Fibroblast of lung (primary cell): ENCODE results near the gene NEGR1. TPM values are rescaled to one million over a fixed set of nuclear protein-coding genes. Genes with fewer than 3 reads are reported as not detected.

ENCODE experiments used
- DNase-seq, 2 donors: peaks; one replicate each; pipeline versions ENCODE4 v3.0.0 to v3.0.0-alpha.2; 2010; ENCODE audit warnings: low read depth in 2 of 2
- H2AFZ ChIP-seq: 2 replicates; pipeline ENCODE4 v1.5.1; 2012; ENCODE audit warnings: low read length, control low read depth, inconsistent platforms
- H3K27ac ChIP-seq: 2 replicates; pipeline ENCODE4 v1.5.1; 2011; ENCODE audit warnings: low read length, control low read depth; ENCODE audit not compliant: insufficient read depth
- H3K27me3 ChIP-seq: 2 replicates; pipeline ENCODE4 v1.5.1; 2011; ENCODE audit warnings: mild to moderate bottlenecking, low read length; ENCODE audit not compliant: control insufficient read depth, insufficient read depth
- H3K36me3 ChIP-seq: 2 replicates; pipeline ENCODE4 v1.5.1; 2011; ENCODE audit warnings: low read length; ENCODE audit not compliant: control insufficient read depth, insufficient read depth
- H3K4me1 ChIP-seq: 2 replicates; pipeline ENCODE4 v1.5.1; 2011; ENCODE audit warnings: low read length; ENCODE audit not compliant: control insufficient read depth, insufficient read depth; ENCODE audit errors: extremely low read depth
- H3K4me2 ChIP-seq: 2 replicates; pipeline ENCODE4 v1.5.1; 2011; ENCODE audit warnings: low read length, control low read depth; ENCODE audit not compliant: insufficient read depth; ENCODE audit errors: extremely low read depth
- H3K4me3 ChIP-seq, 4 experiments: fragments of 200-600 bp in 1 of 4; sonication (generic) in 1 of 4; replicated peaks in 1 of 4; 2 replicates each; pipeline ENCODE4 v1.5.1; 2011 to 2016; ENCODE audit warnings: low read length in 4 of 4, low read depth in 3 of 4, mild to moderate bottlenecking in 3 of 4, control low read depth in 2 of 4, inconsistent platforms in 1 of 4, mixed read lengths in 1 of 4; ENCODE audit not compliant: insufficient read depth in 1 of 4; ENCODE audit errors: control extremely low read depth in 1 of 4
- H3K79me2 ChIP-seq: 2 replicates; pipeline ENCODE4 v1.5.1; 2012; ENCODE audit warnings: mild to moderate bottlenecking, low read length, inconsistent platforms; ENCODE audit not compliant: control insufficient read depth, insufficient read depth
- H3K9ac ChIP-seq: 2 replicates; pipeline ENCODE4 v1.5.1; 2011; ENCODE audit warnings: mild to moderate bottlenecking, low read length, control low read depth; ENCODE audit not compliant: insufficient read depth
- H3K9me3 ChIP-seq: 2 replicates; pipeline ENCODE4 v1.5.1; 2012; ENCODE audit warnings: low read depth, low read length; ENCODE audit not compliant: control insufficient read depth, insufficient read depth
- H4K20me1 ChIP-seq: 2 replicates; pipeline ENCODE4 v1.5.1; 2011; ENCODE audit warnings: low read length; ENCODE audit not compliant: control insufficient read depth, insufficient read depth; ENCODE audit errors: extremely low read depth
- CTCF ChIP-seq, 2 donors: IDR thresholded peaks in 1 of 2; conservative IDR thresholded peaks in 1 of 2; 1 replicate in 1 of 2; 2 replicates in 1 of 2; pipeline ENCODE4 v1.5.1; 2011 to 2012; ENCODE audit warnings: low read length in 2 of 2, control low read depth in 1 of 2, inconsistent platforms in 1 of 2, low read depth in 1 of 2, mild to moderate bottlenecking in 1 of 2
- EZH2 ChIP-seq: IDR thresholded peaks from 2 replicates; pipeline ENCODE4 v1.5.1; 2012; ENCODE audit warnings: low read length, control low read depth, mild to moderate bottlenecking; ENCODE audit errors: missing control alignments
- polyA plus RNA-seq, 2 donors: library from polyadenylated mRNA; depleted of rRNA in 1 of 2; stranded (reverse) in 1 of 2; unstranded in 1 of 2; fragments of >200 nt; gene quantifications; 2 replicates each; pipeline ENCODE4 v1.2.1, GENCODE V29; 2011 to 2012; ENCODE audit warnings: missing spikeins in 1 of 2
- total RNA-seq: library from RNA; depleted of rRNA; stranded (reverse); fragments of >200 nt; gene quantifications from 2 replicates; pipeline ENCODE4 v1.2.1, GENCODE V29; 2014

Gene NEGR1
- total and polyA plus RNA-seq, 2 donors (not counting 1 experiment from before 2014, with no cell fraction given) = 3.1 to 9.4 TPM

DNA sequence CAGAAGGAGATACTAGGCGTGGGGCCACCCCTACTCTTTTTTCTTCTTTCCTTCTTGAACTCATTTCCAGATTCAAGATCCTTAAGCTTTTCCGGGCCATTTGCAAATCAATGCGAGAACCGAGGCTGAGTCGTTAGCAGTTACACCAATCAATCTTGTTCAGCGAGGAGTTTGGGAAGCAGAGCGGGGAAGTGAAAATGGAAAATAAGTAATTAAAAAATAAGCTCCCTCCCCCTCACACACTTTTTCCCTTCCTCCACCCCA, 1.7 kb upstream of the NEGR1 start:
- H3K4me1 ChIP-seq = peaks cover 3% of the 10 kb centered on the region
- TF ChIP-seq CTCF (conservative IDR thresholded peaks at IDR 0.05 in 1 of 2, IDR thresholded peaks at IDR 0.05 in 1 of 2; ENCODE audit: low read depth in 1 of 2, low read length in 2 of 2) (no peak), EZH2 (no peak)

GRCh38 chr1:72283307-72284083, 1.2 kb upstream of the NEGR1 start:
- Histone ChIP-seq H3K36me3 (no peaks in the 10 kb centered on the region), H3K4me3 (peak overlapping the region; percentile 71 to 97 (median 77)), H2AFZ (peak overlapping the region; percentile 78), H3K27me3 (no peaks in the 10 kb centered on the region), H3K4me1 (peaks cover 3% of the 10 kb centered on the region), H3K27ac (peak overlapping the region; percentile 97), H3K4me2 (peak overlapping the region; percentile 87), H3K9ac (peak overlapping the region; percentile 77), H3K79me2 (no peaks in the 10 kb centered on the region), H3K9me3 (no peaks in the 10 kb centered on the region), H4K20me1 (no peaks in the 10 kb centered on the region)
- peak; percentile 73 to 80 for DNase-seq
- no peak for TF ChIP-seq EZH2
- TF ChIP-seq CTCF (conservative IDR thresholded peaks at IDR 0.05 in 1 of 2, IDR thresholded peaks at IDR 0.05 in 1 of 2; ENCODE audit: low read depth in 1 of 2, low read length in 2 of 2) = no peak

More for the DNA sequence above, 1.7 kb upstream of the NEGR1 start:
- Histone ChIP-seq H3K36me3 (no peaks in the 10 kb centered on the region), H3K27ac (peak overlapping the region; percentile 97), H3K9me3 (no peaks in the 10 kb centered on the region), H3K4me2 (peak overlapping the region; percentile 87), H3K9ac (peak overlapping the region; percentile 77), H3K27me3 (no peaks in the 10 kb centered on the region), H2AFZ (peak overlapping the region; percentile 78), H3K79me2 (no peaks in the 10 kb centered on the region), H4K20me1 (no peaks in the 10 kb centered on the region), H3K4me3 (peak overlapping the region; percentile 71 to 97 (median 77))
- DNase-seq = no peak

DNA sequence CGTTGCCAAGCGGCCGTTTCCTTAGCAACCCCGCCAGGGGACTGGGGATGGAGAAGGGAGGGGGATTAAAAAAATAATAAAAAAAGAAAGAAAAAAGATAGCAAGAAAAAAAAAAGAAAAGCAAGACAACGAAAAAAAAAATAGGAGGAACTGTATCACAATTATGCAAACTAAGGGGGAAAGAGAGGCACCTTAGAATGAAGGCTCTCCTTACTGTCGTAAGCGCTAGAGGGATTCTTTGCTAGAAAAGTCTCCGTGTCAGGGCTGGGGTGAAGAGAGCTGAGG, 625 bp upstream of the NEGR1 start:
- H3K9me3 ChIP-seq = no peaks in the 10 kb centered on the region
- H3K27ac ChIP-seq = peak overlapping the region; percentile 97
- no peaks in the 10 kb centered on the region for H3K36me3 ChIP-seq
- TF ChIP-seq CTCF (conservative IDR thresholded peaks at IDR 0.05 in 1 of 2, IDR thresholded peaks at IDR 0.05 in 1 of 2; ENCODE audit: low read depth in 1 of 2, low read length in 2 of 2) (no peak), EZH2 (no peak)
- no peaks in the 10 kb centered on the region for H4K20me1 ChIP-seq
- no peaks in the 10 kb centered on the region for H3K79me2 ChIP-seq
- no peaks in the 10 kb centered on the region for H3K27me3 ChIP-seq
- peaks cover 3% of the 10 kb centered on the region for H3K4me1 ChIP-seq
- peak overlapping the region; percentile 77 for H3K9ac ChIP-seq
- DNase-seq = no peak
- peak overlapping the region; percentile 87 for H3K4me2 ChIP-seq
- peak overlapping the region; percentile 78 for H2AFZ ChIP-seq
- peak overlapping the region; percentile 71 to 97 (median 77) for H3K4me3 ChIP-seq
